DND-41 (cell line): Measurements from ENCODE around the gene LSM14A.

Source experiments
- CTCF ChIP-seq: IDR thresholded peaks from 2 replicates; pipeline ENCODE4 v1.5.1; 2012; ENCODE audit warnings: borderline replicate concordance, low read length, moderate library complexity, mild to moderate bottlenecking; ENCODE audit not compliant: poor library complexity, severe bottlenecking; ENCODE audit errors: extremely low read depth
- EZH2 ChIP-seq: IDR thresholded peaks from 3 replicates; pipeline ENCODE4 v1.6.1; 2012; ENCODE audit warnings: borderline replicate concordance, low read depth, mild to moderate bottlenecking, moderate library complexity, low read length, inconsistent platforms; ENCODE audit not compliant: severe bottlenecking

- no peak for TF ChIP-seq CTCF
- TF ChIP-seq EZH2, result no peak
These were observed 36.3 kb upstream of the LSM14A start for GRCh38 chr19:34135821-34136611.
